ENCODE measurements around the gene DUSP1.
"Not testable (repeated sequence)": the region's sequence is repeated elsewhere in the genome, so short reads cannot be mapped to it uniquely, and the experiment has no call there.

The DUSP1 gene

GRCh38 chr5:172770675-172771438 lies at the start of gene DUSP1:
TSS of gene DUSP1 (minus strand) at chr5:172771195. CDS start at chr5:172770952, 243 bp downstream.
- peak; percentile 94 to 96 for DNase-seq (ENCODE audit: low read depth in 2 of 2)

GRCh38 chr5:172820046-172820767 lies 49.2 kb upstream of the DUSP1 start:
- DNase-seq (ENCODE audit: low read depth in 2 of 2): peak in 1 of 2 donors; percentile 28

GRCh38 chr5:172819569-172819968 lies 48.6 kb upstream of the DUSP1 start:
- no peak for DNase-seq (ENCODE audit: low read depth in 2 of 2)

GRCh38 chr5:172818081-172818480 lies 47.1 kb upstream of the DUSP1 start:
- DNase-seq (ENCODE audit: low read depth in 2 of 2): no peak

GRCh38 chr5:172817664-172818063 lies 46.7 kb upstream of the DUSP1 start:
- DNase-seq (ENCODE audit: low read depth in 2 of 2): no peak

- DNase-seq (ENCODE audit: low read depth in 2 of 2): no peak
Observed at GRCh38 chr5:172816925-172817562, 46.0 kb upstream of the DUSP1 start.

- no peak for DNase-seq (ENCODE audit: low read depth in 2 of 2)
Observed at GRCh38 chr5:172815631-172816030, 44.6 kb upstream of the DUSP1 start.

- DNase-seq (ENCODE audit: low read depth in 2 of 2): not testable (repeated sequence)
Observed at GRCh38 chr5:172810996-172811395, 40.0 kb upstream of the DUSP1 start.

- no peak for DNase-seq (ENCODE audit: low read depth in 2 of 2)
Observed at GRCh38 chr5:172809774-172810173, 38.8 kb upstream of the DUSP1 start.

GRCh38 chr5:172807766-172808311 lies 36.8 kb upstream of the DUSP1 start:
- DNase-seq (ENCODE audit: low read depth in 2 of 2): no peak

GRCh38 chr5:172806897-172807672 lies 36.1 kb upstream of the DUSP1 start:
- peak; percentile 82 to 85 for DNase-seq (ENCODE audit: low read depth in 2 of 2)

- DNase-seq (ENCODE audit: low read depth in 2 of 2): no peak
Observed at GRCh38 chr5:172805736-172806255, 34.8 kb upstream of the DUSP1 start.

- DNase-seq (ENCODE audit: low read depth in 2 of 2): no peak
Observed at GRCh38 chr5:172805018-172805683, 34.2 kb upstream of the DUSP1 start.

GRCh38 chr5:172802567-172803176 lies 31.7 kb upstream of the DUSP1 start:
- DNase-seq (ENCODE audit: low read depth in 2 of 2): no peak

GRCh38 chr5:172802112-172802511 lies 31.1 kb upstream of the DUSP1 start:
- no peak for DNase-seq (ENCODE audit: low read depth in 2 of 2)

GRCh38 chr5:172801179-172801671 lies 30.2 kb upstream of the DUSP1 start:
- no peak for DNase-seq (ENCODE audit: low read depth in 2 of 2)

- DNase-seq (ENCODE audit: low read depth in 2 of 2): no peak
Observed at GRCh38 chr5:172800088-172800551, 29.1 kb upstream of the DUSP1 start.

GRCh38 chr5:172799416-172799815 lies 28.4 kb upstream of the DUSP1 start:
- DNase-seq (ENCODE audit: low read depth in 2 of 2): no peak

- no peak for DNase-seq (ENCODE audit: low read depth in 2 of 2)
Observed at GRCh38 chr5:172798422-172799215, 27.6 kb upstream of the DUSP1 start.
